DMS153 treated with DMSO at 0.1 percent for 48 hours (cell line): ENCODE data around the gene JUN.
A peak's percentile ranks its signal among the peaks of the same experiment; 100 is the strongest.
"Not testable (repeated sequence)": the region's sequence is repeated elsewhere in the genome, so short reads cannot be mapped to it uniquely, and the experiment has no call there.

Experiments used
- DNase-seq: peaks from one replicate; lab custom pipeline; 2025; ENCODE audit not compliant: unreplicated experiment; lab: John Stamatoyannopoulos, UW

Gene JUN

GRCh38 chr1:58809325-58810010, 25.6 kb upstream of the JUN start:
- DNase-seq = no peak

GRCh38 chr1:58808077-58808476, 24.2 kb upstream of the JUN start:
- no peak for DNase-seq

- DNase-seq = no peak
These were observed 22.1 kb upstream of the JUN start for GRCh38 chr1:58805716-58806571.

GRCh38 chr1:58804853-58805565, 21.2 kb upstream of the JUN start:
- no peak for DNase-seq

- no peak for DNase-seq
These were observed 20.0 kb upstream of the JUN start for GRCh38 chr1:58803858-58804257.

- DNase-seq = no peak
These were observed 19.0 kb upstream of the JUN start for GRCh38 chr1:58802640-58803399.

- DNase-seq = not testable (repeated sequence)
These were observed 17.4 kb upstream of the JUN start for GRCh38 chr1:58801286-58801685.

GRCh38 chr1:58799650-58800049, 15.8 kb upstream of the JUN start:
- no peak for DNase-seq

GRCh38 chr1:58798910-58799442, 15.1 kb upstream of the JUN start:
- no peak for DNase-seq

- no peak for DNase-seq
These were observed 12.6 kb upstream of the JUN start for GRCh38 chr1:58796416-58796815.

- DNase-seq = no peak
These were observed 10.7 kb upstream of the JUN start for GRCh38 chr1:58794585-58794984.

- DNase-seq = no peak
These were observed 9.0 kb upstream of the JUN start for GRCh38 chr1:58792846-58793245.

- DNase-seq = no peak
These were observed 7.3 kb upstream of the JUN start for GRCh38 chr1:58791106-58791505.

GRCh38 chr1:58789996-58790660, 6.3 kb upstream of the JUN start:
- DNase-seq = no peak

GRCh38 chr1:58789322-58789856, 5.5 kb upstream of the JUN start:
- no peak for DNase-seq

- no peak for DNase-seq
These were observed 4.4 kb upstream of the JUN start for GRCh38 chr1:58788259-58788658.

- DNase-seq = no peak
These were observed 3.0 kb upstream of the JUN start for GRCh38 chr1:58786927-58787245.

- DNase-seq = no peak
These were observed 2.5 kb upstream of the JUN start for GRCh38 chr1:58786184-58786926.

GRCh38 chr1:58785442-58786058, 1.7 kb upstream of the JUN start:
- peak; percentile 92 for DNase-seq
